Head of caudate nucleus (tissue), 42 donors: ENCODE measurements around the gene STOML2.

Source experiments
- DNase-seq, 42 donors: peaks; one replicate each; pipeline versions ENCODE4 v3.0.0 to v3.0.0-alpha.2; 2020 to 2021; ENCODE audit warnings: mixed read lengths in 7 of 42
- intact Hi-C: fragments of 100-400 bp; cut with DNase I; formaldehyde crosslinking; loops from one replicate; pipeline ENCODE4 v1.15.0; 2022

The STOML2 gene

GRCh38 chr9:35051069-35051967 lies 51.6 kb downstream of the STOML2 start:
- DNase-seq = peak in 21 of 42 donors; percentile 14 to 60 (median 28)
- intact Hi-C loops = no loop called here
